Activated CD8-positive, alpha-beta memory T cell treated with anti-CD3 and anti-CD28 coated beads, Interleukin-2, amount 50 U/mL, for 24 hours (primary cell): ENCODE measurements around the gene CTSE.

Source experiments
- DNase-seq: peaks from one replicate; pipeline ENCODE4 v3.0.0-alpha.2; 2020; ENCODE audit errors: extremely low read depth

CTSE gene

GRCh38 chr1:205971082-205971481 is 52.6 kb downstream of the CTSE start:
- no peak for DNase-seq

GRCh38 chr1:205970486-205970885 is 53.2 kb downstream of the CTSE start:
- DNase-seq, result no peak

GRCh38 chr1:205969229-205969628 is 54.5 kb downstream of the CTSE start:
- DNase-seq, result no peak

- DNase-seq, result no peak
These were observed 56.0 kb downstream of the CTSE start for GRCh38 chr1:205967554-205968335.

GRCh38 chr1:205965036-205965884 is 58.4 kb downstream of the CTSE start:
- DNase-seq, result no peak

GRCh38 chr1:205963352-205964155 is 60.1 kb downstream of the CTSE start:
- DNase-seq, result no peak

- DNase-seq, result no peak
These were observed 60.9 kb downstream of the CTSE start for GRCh38 chr1:205962821-205963221.

- DNase-seq, result no peak
These were observed 61.5 kb downstream of the CTSE start for GRCh38 chr1:205961991-205962820.

GRCh38 chr1:205961405-205961804 is 62.3 kb downstream of the CTSE start:
- DNase-seq, result no peak

- no peak for DNase-seq
These were observed 63.9 kb downstream of the CTSE start for GRCh38 chr1:205959789-205960188.
